ENCODE results near the gene CARD6.
"Not testable (repeated sequence)": the region's sequence is repeated elsewhere in the genome, so short reads cannot be mapped to it uniquely, and the experiment has no call there.

The CARD6 gene

GRCh38 chr5:40828690-40829661 is 12.2 kb upstream of the CARD6 start:
- no peak for DNase-seq (ENCODE audit: low read depth)

- DNase-seq (ENCODE audit: low read depth) = no peak
Observed at GRCh38 chr5:40829748-40830533, 11.2 kb upstream of the CARD6 start.

GRCh38 chr5:40831346-40832210 is 9.6 kb upstream of the CARD6 start:
- no peak for DNase-seq (ENCODE audit: low read depth)

GRCh38 chr5:40832345-40832744 is 8.8 kb upstream of the CARD6 start:
- no peak for DNase-seq (ENCODE audit: low read depth)

- no peak for DNase-seq (ENCODE audit: low read depth)
Observed at GRCh38 chr5:40833712-40834229, 7.4 kb upstream of the CARD6 start.

GRCh38 chr5:40834391-40834848 is 6.7 kb upstream of the CARD6 start:
- peak; percentile 24 for DNase-seq (ENCODE audit: low read depth)

- DNase-seq (ENCODE audit: low read depth) = peak; percentile 84
Observed at GRCh38 chr5:40834849-40835787, 6.0 kb upstream of the CARD6 start, which contains the start of gene RPL37. RPL37 (minus strand) TSS chr5:40835222; CDS start chr5:40835185, 37 bp downstream.

GRCh38 chr5:40838086-40838485 is 3.1 kb upstream of the CARD6 start:
- no peak for DNase-seq (ENCODE audit: low read depth)

- no peak for DNase-seq (ENCODE audit: low read depth)
Observed at GRCh38 chr5:40842351-40842750, 1.2 kb downstream of the CARD6 start.

GRCh38 chr5:40844565-40844964 is 3.4 kb downstream of the CARD6 start:
- no peak for DNase-seq (ENCODE audit: low read depth)

- no peak for DNase-seq (ENCODE audit: low read depth)
Observed at GRCh38 chr5:40846371-40846770, 5.2 kb downstream of the CARD6 start.

- no peak for DNase-seq (ENCODE audit: low read depth)
Observed at GRCh38 chr5:40847525-40847924, 6.4 kb downstream of the CARD6 start.

GRCh38 chr5:40853632-40854192 is 12.5 kb downstream of the CARD6 start:
- no peak for DNase-seq (ENCODE audit: low read depth)

- DNase-seq (ENCODE audit: low read depth) = no peak
Observed at GRCh38 chr5:40860711-40861110, 19.5 kb downstream of the CARD6 start.

GRCh38 chr5:40865004-40865403 is 23.8 kb downstream of the CARD6 start:
- not testable (repeated sequence) for DNase-seq (ENCODE audit: low read depth)

GRCh38 chr5:40866844-40867243 is 25.7 kb downstream of the CARD6 start:
- no peak for DNase-seq (ENCODE audit: low read depth)

GRCh38 chr5:40869384-40869783 is 28.2 kb downstream of the CARD6 start:
- no peak for DNase-seq (ENCODE audit: low read depth)

GRCh38 chr5:40871177-40871576 is 30.0 kb downstream of the CARD6 start:
- DNase-seq (ENCODE audit: low read depth) = no peak

- not testable (repeated sequence) for DNase-seq (ENCODE audit: low read depth)
Observed at GRCh38 chr5:40872253-40872652, 31.1 kb downstream of the CARD6 start.

GRCh38 chr5:40873286-40873880 is 32.2 kb downstream of the CARD6 start:
- DNase-seq (ENCODE audit: low read depth) = no peak

All from activated T-helper 1 cell treated with Interleukin-2 at 50 U/mL for 16 hours (primary cell).